ENCODE measurements around the gene RAB11A. TPM values are rescaled to one million over a fixed set of nuclear protein-coding genes. Genes with fewer than 3 reads are reported as not detected.

Gene RAB11A
- total RNA-seq, 1 donor from 2014 or later = 295 TPM

- Histone ChIP-seq H3K36me3 (ENCODE audit: control insufficient read depth, insufficient read depth, low read length) (no peaks in the 10 kb centered on the region), H3K27me3 (ENCODE audit: control insufficient read depth, insufficient read depth, low read length) (no peaks in the 10 kb centered on the region), H3K4me3 (ENCODE audit: low read depth, low read length) (no peak overlapping the region)
- TF ChIP-seq, protein P1, sequence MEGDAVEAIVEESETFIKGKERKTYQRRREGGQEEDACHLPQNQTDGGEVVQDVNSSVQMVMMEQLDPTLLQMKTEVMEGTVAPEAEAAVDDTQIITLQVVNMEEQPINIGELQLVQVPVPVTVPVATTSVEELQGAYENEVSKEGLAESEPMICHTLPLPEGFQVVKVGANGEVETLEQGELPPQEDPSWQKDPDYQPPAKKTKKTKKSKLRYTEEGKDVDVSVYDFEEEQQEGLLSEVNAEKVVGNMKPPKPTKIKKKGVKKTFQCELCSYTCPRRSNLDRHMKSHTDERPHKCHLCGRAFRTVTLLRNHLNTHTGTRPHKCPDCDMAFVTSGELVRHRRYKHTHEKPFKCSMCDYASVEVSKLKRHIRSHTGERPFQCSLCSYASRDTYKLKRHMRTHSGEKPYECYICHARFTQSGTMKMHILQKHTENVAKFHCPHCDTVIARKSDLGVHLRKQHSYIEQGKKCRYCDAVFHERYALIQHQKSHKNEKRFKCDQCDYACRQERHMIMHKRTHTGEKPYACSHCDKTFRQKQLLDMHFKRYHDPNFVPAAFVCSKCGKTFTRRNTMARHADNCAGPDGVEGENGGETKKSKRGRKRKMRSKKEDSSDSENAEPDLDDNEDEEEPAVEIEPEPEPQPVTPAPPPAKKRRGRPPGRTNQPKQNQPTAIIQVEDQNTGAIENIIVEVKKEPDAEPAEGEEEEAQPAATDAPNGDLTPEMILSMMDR (IDR thresholded peaks at IDR 0.05; ENCODE audit: insufficient read depth, low read length, poor library complexity, severe bottlenecking) = no peak
- no peak for DNase-seq (ENCODE audit: low read depth)
Measured at GRCh38 chr15:65907661-65908060, 38.4 kb downstream of the RAB11A start.

- Histone ChIP-seq H3K27me3 (ENCODE audit: control insufficient read depth, insufficient read depth, low read length) (no peaks in the 10 kb centered on the region), H3K4me3 (ENCODE audit: low read depth, low read length) (no peak overlapping the region), H3K36me3 (ENCODE audit: control insufficient read depth, insufficient read depth, low read length) (no peaks in the 10 kb centered on the region)
- TF ChIP-seq, protein P1 (IDR thresholded peaks at IDR 0.05; ENCODE audit: insufficient read depth, low read length, poor library complexity, severe bottlenecking) = no peak
- DNase-seq (ENCODE audit: low read depth) = no peak
Measured at GRCh38 chr15:65908876-65909275, 39.6 kb downstream of the RAB11A start.

DNA sequence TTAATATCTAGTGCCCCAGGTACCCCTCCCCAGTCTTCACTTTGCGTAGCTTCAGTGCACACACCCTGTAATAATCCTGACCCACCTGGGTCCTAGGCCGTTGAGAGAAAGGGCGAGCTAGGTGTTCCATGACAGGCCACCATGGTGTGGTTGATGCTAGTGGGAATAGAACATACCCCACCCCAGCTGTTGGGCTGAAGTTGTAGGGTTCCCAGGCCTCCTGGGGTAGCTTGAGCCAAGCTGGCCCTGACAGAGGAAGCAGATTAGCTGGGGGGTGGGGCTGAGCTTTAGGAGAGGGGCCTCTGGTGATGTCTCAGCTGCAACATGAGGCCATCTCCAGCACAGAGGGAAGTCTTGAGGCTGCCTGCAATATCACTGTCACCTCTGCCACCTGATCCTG, 40.5 kb downstream of the RAB11A start:
- Histone ChIP-seq H3K4me3 (ENCODE audit: low read depth, low read length) (no peak overlapping the region), H3K27me3 (ENCODE audit: control insufficient read depth, insufficient read depth, low read length) (no peaks in the 10 kb centered on the region), H3K36me3 (ENCODE audit: control insufficient read depth, insufficient read depth, low read length) (no peaks in the 10 kb centered on the region)
- TF ChIP-seq, protein P1 (IDR thresholded peaks at IDR 0.05; ENCODE audit: insufficient read depth, low read length, poor library complexity, severe bottlenecking) = no peak
- no peak for DNase-seq (ENCODE audit: low read depth)

DNA sequence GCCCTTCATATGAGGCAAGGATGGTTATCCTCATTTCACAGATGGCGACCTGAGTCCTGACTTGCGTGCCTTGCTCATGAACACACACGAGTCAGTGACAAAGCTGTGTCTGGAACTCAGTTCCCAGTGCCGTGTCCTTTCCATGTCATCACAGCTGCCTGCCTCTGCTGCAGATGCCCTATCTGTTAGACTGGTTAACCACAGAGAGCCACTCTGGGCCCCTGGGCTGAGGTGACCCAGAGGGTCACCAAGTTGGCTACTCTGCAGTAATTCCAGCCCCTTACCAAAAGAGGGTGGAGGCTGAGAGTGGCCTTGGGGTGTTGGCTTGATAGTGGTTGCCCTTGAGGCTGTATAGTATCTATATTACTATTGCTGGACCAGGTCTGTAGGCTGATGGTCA, 41.0 kb downstream of the RAB11A start:
- TF ChIP-seq, protein P1 (IDR thresholded peaks at IDR 0.05; ENCODE audit: insufficient read depth, low read length, poor library complexity, severe bottlenecking) = no peak
- H3K4me3 ChIP-seq (ENCODE audit: low read depth, low read length) = no peak overlapping the region
- no peak for DNase-seq (ENCODE audit: low read depth)
- H3K27me3 ChIP-seq (ENCODE audit: control insufficient read depth, insufficient read depth, low read length) = no peaks in the 10 kb centered on the region
- no peaks in the 10 kb centered on the region for H3K36me3 ChIP-seq (ENCODE audit: control insufficient read depth, insufficient read depth, low read length)

- TF ChIP-seq, protein P1 (IDR thresholded peaks at IDR 0.05; ENCODE audit: insufficient read depth, low read length, poor library complexity, severe bottlenecking) = no peak
- no peaks in the 10 kb centered on the region for H3K36me3 ChIP-seq (ENCODE audit: control insufficient read depth, insufficient read depth, low read length)
Measured at GRCh38 chr15:65912235-65912634, 42.9 kb downstream of the RAB11A start.

DNA sequence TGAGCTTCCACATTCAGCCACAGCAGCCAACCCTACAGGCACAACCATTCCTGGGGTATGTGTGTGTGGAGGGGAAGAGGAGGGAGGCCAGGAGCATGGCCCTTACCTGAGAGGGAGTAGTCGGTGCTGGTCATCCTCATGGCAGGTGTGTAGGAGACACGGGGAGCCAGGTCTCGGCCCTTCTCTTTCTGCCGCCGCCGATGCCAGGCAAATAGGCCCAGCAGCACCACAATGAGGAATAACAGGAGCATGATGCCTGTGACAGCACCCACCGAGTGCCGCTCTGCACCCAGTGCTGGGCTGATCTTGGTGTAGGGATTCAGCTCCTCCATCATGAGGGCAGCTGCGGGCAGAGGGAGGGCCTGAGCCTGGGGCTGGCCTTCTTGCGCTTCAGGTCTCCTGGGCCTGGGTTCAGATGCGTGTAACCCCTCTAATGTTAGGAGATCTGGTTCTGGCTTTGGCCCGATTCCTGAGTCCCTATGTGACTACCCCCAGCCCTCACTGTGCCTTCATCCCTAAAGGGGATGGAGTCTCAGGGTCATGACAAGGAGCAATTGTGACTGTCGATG, 44.4 kb downstream of the RAB11A start:
- TF ChIP-seq, protein P1 (IDR thresholded peaks at IDR 0.05; ENCODE audit: insufficient read depth, low read length, poor library complexity, severe bottlenecking) = no peak
- no peak for DNase-seq (ENCODE audit: low read depth)

More at GRCh38 chr15:65912235-65912634, 42.9 kb downstream of the RAB11A start:
- Histone ChIP-seq H3K27me3 (ENCODE audit: control insufficient read depth, insufficient read depth, low read length) (no peaks in the 10 kb centered on the region), H3K4me3 (ENCODE audit: low read depth, low read length) (no peak overlapping the region)
- no peak for DNase-seq (ENCODE audit: low read depth)

More for the DNA sequence above, 44.4 kb downstream of the RAB11A start:
- H3K27me3 ChIP-seq (ENCODE audit: control insufficient read depth, insufficient read depth, low read length) = no peaks in the 10 kb centered on the region
- no peaks in the 10 kb centered on the region for H3K36me3 ChIP-seq (ENCODE audit: control insufficient read depth, insufficient read depth, low read length)
- no peak overlapping the region for H3K4me3 ChIP-seq (ENCODE audit: low read depth, low read length)
